Astrocyte of the hippocampus (primary cell): Measurements from ENCODE around the gene ATP5MG.

Experiments
- DNase-seq: peaks from one replicate; pipeline ENCODE4 v3.0.0; 2011; ENCODE audit warnings: low read depth, low spot score

ATP5MG gene

GRCh38 chr11:118441770-118442275 is 40.4 kb downstream of the ATP5MG start:
- no peak for DNase-seq

GRCh38 chr11:118442301-118442700 is 40.9 kb downstream of the ATP5MG start:
- no peak for DNase-seq

DNA sequence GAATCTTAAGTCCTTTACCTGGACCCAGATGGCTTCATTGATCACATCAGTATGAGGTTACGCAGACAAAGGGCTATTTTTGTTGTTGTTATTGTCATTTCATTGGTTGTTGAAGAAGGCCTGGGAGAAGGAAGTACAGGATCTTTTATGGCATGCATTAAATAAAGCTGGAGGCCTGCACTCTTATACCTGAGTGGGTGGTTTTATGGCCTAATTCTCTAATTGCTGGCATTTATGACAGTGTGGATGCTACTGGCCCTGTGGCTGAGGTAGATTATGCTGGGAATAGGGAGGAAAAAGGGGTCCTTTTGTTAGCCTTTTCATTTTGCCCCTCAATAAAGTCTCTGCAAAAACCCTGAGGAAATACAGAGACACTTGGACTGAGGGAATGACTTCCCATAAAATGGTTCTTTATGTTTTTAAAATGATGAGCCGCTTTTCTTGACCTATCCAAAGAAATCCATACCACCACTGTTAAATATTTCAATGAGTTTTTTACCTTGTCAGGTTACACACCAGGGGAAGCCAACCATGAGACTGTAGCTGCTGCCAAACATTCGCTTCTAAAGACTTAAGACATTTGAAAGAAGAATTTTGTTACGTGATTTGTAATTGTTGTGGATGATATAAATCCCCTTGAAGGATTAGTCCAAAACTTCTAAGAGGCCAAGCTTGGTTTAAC is 41.6 kb downstream of the ATP5MG start:
- no peak for DNase-seq

GRCh38 chr11:118443590-118444218 is 42.3 kb downstream of the ATP5MG start:
- no peak for DNase-seq

GRCh38 chr11:118447423-118447822 is 46.0 kb downstream of the ATP5MG start:
- DNase-seq, result no peak

GRCh38 chr11:118448294-118448693 is 46.9 kb downstream of the ATP5MG start:
- DNase-seq, result no peak

DNA sequence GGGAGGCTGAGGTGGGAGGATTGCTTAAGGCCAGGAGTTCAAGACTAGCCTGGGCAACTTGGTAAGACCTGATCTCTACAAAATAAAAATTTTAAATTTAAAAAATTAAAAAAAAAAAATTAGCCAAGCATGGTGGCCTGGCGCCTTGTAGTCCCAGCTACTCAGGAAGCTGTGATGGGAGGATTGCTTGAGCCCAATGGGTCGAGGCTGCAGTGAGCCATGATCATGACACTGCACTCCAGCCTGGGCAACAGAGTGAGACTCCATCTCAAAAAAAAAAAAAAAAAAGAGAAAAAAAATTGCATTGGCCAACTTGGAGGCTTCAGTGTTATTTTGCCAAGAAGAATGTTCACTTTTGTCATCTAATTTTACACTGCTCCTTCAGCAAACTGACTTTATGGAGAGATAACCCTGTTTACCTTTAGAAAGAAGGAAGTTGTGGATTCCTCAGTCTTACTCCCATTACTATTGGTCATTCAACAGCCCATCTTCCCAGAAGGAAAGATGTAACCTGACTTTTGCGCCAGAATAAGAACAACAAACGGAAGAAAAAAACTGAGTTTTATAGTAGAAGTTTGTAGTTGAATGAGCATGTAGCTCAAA is 48.0 kb downstream of the ATP5MG start:
- DNase-seq, result no peak

DNA sequence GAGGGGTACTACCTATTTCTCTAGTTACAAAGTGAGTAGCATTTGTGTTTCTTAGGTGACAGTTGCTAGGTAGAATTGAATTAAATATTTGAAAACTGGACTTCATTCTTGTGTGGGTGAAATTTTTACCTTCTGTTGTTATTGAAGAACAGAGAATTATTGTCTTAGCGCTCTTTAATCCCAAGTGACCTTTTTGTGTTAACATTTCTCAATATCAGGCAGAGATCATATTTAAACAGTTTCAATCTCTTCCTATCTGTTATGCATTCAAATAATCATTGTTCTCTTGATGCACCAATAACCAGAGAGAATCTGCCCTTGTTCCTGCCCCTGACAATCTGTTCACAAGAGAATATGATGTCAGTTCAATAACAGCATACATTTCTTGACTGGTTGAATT is 49.0 kb downstream of the ATP5MG start:
- DNase-seq, result no peak
